ENCODE data around the gene GLRX5.

Gene GLRX5

GRCh38 chr14:95516554-95517181 lies 18.2 kb upstream of the GLRX5 start, which contains the start of gene SYNE3:
Gene SYNE3, minus strand, starts transcription at chr14:95516650. Its CDS starts 40,829 bp downstream, at chr14:95475821.
- no peak for DNase-seq (ENCODE audit: low read depth, low spot score)

- no peak for DNase-seq (ENCODE audit: low read depth, low spot score)
Measured at GRCh38 chr14:95518045-95518751, 16.7 kb upstream of the GLRX5 start.

GRCh38 chr14:95519699-95520098 lies 15.2 kb upstream of the GLRX5 start:
- DNase-seq (ENCODE audit: low read depth, low spot score): no peak

- no peak for DNase-seq (ENCODE audit: low read depth, low spot score)
Measured at GRCh38 chr14:95520346-95520745, 14.5 kb upstream of the GLRX5 start.

DNA sequence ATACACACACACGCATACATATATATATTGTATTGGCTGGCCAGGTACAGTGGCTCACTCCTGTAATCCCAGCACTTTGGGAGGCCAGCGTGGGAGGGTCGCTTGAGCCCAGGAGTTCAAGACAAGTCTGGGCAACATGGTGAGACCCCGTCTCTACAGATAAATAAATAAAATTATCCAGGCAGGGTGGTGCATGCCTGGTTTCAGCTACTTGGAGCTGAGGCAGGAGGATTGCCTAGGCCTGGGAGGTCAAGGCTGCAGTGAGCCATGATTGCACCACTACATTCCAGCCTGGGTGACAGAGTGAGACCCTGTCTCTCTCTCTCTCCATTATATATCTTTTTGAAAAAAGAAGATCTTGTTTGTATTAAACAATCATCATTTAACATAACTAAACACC lies 13.8 kb upstream of the GLRX5 start:
- DNase-seq (ENCODE audit: low read depth, low spot score): no peak

- DNase-seq (ENCODE audit: low read depth, low spot score): no peak
Measured at GRCh38 chr14:95522116-95522515, 12.7 kb upstream of the GLRX5 start.

DNA sequence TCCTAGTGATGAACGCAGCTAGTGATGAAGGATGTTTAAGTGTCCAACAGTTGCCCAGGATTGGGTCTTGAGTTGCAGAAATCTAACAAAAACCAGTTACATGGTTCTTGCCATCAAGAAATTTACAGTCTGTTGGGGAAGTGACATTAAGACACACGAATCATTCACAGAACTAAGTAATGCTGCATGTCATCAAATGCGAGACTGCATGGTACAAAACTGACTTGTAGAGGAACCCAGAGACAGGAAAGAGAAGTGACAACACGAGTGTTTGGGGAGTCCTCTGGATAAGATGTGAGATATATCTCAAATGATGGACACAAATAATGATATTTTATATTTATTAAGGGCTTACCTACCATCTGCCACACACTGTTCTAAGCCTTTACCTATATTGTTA lies 12.3 kb upstream of the GLRX5 start:
- DNase-seq (ENCODE audit: low read depth, low spot score): no peak

GRCh38 chr14:95523051-95523814 lies 11.6 kb upstream of the GLRX5 start:
- DNase-seq (ENCODE audit: low read depth, low spot score): no peak

DNA sequence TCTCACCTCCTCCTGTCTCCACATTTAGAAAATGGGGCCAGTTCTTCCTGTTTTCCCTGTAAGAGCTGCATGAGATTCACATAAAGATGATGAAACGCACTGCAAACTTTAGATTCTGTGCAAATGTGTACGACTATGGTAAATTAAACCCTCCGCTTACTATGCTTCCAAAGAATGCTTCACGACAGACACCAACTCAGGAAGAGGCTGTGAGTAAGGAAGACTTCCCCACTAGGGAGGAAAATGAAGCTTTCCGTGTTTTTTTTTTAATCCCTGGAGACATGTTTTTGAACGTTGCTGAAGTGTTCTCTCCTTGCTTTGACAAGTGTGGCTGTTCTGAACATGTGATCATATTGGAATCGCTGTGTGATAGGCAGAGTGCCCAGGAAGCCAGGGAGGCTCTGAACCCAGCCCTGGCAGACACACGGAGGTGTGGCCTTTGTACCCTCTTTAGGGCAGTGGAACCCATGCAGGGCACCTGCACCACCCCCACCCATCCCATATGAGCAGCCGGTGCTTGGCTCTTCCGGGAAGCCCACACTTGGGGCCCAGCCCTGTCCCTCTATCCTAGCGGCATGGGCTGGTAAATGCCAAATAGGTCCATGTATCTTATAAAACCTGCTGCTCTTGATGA lies 10.9 kb upstream of the GLRX5 start:
- no peak for DNase-seq (ENCODE audit: low read depth, low spot score)

DNA sequence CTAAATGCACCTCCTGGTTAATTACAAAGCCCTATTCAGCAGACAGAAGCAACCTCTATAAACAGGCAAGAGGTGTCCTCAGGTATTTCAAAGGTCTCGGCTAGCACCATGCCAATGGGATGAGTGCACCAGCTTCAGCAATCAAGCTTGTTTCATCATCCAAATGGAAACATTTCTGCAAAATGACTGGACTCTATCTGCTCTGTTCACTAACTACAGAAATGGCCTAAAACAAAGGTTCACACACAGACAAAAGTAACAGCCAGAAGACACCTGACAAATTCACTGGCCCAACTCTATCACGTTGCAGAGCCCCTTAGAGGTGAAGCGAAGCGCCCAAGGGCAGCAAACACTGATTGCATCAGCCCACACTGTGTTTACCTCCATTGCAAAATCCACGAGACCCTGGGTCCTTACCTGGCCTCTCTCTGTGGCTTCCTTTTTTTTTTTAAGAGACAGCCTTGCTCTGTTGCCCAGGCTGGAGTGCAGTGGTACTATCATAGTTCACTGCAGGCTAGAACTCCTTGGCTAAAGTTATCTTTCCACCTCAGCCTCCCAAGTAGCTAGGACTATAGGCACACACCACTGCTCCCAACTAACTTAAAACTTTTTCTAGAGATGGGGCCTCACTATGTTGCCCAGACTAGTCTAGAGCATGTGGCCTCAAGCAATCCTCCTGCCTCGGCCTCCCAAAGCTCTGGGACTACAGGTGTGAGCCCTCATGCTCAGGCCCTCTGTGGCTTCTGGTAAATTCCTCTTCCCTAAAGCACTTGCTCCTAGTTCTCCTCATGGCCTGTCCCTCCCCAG lies 9.9 kb upstream of the GLRX5 start:
- DNase-seq (ENCODE audit: low read depth, low spot score): no peak

GRCh38 chr14:95525999-95526398 lies 8.9 kb upstream of the GLRX5 start:
- no peak for DNase-seq (ENCODE audit: low read depth, low spot score)

DNA sequence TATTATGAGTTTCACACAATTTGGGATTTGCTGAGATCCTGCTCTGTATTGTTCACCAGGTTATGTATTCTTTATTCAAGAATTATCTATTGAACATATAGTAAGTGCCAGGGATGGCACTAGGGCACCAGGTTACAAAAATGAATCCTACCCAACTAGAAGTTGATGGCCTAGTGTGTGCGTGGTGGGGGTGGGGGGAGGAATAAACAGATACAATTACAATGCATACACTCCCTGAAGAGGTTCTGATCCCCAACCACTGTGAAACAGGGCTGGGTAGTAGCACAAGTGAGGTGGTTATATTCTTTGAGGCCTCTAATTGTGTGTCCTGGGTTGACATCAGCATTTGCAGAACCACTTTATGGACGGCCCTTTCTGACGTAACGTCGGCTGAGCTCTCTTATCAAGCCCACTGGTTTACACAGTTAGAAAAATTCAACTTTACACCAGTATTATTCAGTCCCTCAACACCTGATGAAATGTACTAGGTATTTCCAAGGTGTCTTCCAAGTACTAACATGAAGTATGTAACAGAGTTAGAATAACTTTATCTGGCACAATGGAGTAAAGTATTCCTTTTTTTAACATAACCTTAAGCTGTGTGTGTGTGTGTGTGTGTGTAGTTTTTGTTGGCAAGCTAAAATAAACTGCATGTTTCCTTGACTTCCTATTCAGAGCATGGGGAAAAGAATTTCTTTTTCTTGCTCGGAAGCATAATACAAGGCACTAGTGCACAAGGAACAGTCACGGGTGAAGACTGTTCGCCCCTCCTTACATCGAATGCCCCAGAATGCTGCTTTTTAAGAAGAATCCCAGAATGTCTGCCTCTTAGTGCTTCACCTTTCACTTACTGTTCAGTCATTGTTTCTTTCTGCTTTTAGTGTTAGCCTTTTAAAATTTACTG lies 8.1 kb upstream of the GLRX5 start:
- DNase-seq (ENCODE audit: low read depth, low spot score): no peak

DNA sequence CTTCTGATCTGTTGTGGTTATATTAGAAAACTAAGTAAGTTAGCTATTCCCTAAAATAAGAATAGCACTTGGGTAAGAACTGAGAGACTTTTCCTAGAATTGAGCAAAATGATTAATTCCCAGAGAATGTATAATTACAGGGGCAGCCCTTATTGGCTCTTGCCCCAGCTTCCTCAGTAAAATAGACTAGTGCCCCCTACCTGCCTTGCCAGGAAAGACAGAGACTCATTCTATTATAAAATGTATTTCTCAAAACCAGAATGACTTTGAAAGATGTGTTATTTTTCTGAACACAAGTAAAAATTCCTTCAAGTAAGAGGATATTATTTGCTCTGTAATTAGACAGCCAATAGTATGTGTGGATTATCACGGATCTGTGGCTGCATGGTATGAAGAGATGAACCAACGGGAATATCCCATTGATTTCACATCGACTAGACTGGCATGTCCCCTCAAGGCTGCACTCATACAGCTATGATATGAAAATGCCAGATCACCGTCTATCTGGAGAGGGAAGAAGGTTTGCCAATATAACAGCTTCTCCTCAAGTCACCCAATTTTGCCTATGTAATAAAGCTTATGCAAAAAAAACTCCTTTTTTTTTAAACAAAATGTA lies 7.4 kb upstream of the GLRX5 start:
- DNase-seq (ENCODE audit: low read depth, low spot score): no peak

DNA sequence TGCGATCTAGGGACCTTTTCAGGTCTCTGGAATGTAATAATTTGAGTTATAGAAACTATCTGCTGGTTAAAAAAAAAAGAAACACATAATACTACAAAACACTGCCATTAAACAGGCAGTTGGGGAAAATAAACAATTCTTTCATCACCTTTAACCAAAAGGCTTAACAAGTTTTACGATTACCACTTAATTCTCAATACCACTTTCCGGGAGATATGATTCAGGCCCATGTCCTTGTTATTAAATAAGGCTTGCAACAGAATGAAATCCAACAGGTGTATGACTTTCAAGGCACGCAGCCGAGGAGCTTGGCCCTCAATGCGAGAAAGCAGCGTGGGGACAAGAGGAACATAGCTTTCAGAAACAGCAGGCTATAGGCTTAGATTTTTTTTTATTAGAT lies 5.6 kb upstream of the GLRX5 start:
- no peak for DNase-seq (ENCODE audit: low read depth, low spot score)

GRCh38 chr14:95530473-95531276 lies 4.2 kb upstream of the GLRX5 start:
- no peak for DNase-seq (ENCODE audit: low read depth, low spot score)

DNA sequence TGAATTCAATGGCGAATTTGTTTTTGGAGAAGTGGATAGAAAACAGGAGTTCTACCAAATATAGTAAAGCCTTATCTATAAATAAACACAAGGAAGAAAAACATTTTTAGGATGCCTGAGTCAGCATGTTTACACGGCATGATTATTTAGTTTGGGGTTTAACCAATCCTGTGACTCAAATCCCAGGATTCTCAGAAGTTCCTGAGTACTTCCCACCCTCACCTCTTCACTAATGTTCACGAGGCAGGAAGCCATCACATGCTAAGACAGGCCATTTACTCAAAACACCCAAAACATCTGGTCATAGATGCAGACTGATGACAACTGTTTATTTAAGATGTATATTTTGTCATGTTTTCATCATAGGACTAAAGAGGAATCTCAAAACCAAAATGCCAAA lies 3.4 kb upstream of the GLRX5 start:
- no peak for DNase-seq (ENCODE audit: low read depth, low spot score)

DNA sequence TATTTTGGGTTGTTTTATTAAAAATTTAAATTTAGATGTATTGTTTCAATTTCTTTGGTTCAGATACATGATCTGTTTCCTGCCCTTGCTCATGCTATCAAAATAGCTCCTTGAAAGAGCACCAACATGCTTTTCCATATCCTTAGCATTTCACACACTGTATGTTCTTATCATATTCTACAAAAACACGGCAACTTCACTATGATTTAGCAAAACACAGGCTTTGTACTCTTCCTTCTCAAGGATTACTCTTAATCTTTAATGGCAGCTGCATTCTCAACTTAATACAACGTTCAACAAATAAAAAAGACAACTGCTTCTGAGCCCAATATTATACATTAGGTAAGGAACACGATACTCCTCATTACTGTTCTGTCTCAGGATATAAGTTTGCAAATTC lies 2.9 kb upstream of the GLRX5 start:
- DNase-seq (ENCODE audit: low read depth, low spot score): no peak

DNA sequence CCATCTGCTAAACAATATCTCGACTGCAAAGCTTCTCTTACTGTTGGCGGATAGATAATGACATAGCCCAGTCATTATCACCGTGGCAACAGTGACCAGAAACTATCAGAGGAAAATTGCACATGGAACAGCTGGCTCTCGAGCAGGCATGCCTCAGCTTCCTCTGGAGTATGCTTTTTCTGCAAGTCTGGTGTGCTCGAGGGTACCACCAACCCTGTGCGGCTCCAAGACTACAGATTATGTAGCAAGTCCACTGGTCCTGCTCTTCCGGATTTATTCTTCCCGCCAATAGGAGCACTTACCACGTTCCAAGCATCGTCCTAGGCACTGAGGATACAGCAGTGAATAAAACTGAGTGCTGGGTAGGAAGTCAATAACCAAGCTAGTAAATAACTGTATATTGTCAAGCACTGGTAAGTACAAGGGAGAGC lies 1.4 kb upstream of the GLRX5 start:
- DNase-seq (ENCODE audit: low read depth, low spot score): no peak

DNA sequence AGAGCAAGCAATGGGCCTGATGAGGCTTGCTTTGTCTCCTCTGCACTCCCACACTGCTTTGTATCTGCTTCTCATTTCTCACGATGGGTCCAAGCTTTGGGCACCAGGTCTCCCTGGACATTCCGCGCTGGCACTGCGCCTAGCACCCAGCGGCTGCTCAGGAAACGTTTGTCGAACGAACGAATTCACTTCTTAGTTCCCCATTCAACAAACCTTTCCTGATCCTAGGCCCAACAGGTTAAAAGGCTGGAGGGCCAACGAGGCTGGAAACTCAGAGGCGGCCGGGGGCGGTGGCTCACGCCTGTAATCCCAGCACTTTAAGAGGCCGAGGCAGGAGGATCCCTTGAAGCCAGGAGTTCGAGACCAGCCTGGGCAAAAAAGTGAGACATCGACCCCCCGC lies 1.0 kb upstream of the GLRX5 start:
- no peak for DNase-seq (ENCODE audit: low read depth, low spot score)
